ENCODE measurements around the gene INPP5B.
"Not testable (repeated sequence)": the region's sequence is repeated elsewhere in the genome, so short reads cannot be mapped to it uniquely, and the experiment has no call there.

INPP5B gene

DNA sequence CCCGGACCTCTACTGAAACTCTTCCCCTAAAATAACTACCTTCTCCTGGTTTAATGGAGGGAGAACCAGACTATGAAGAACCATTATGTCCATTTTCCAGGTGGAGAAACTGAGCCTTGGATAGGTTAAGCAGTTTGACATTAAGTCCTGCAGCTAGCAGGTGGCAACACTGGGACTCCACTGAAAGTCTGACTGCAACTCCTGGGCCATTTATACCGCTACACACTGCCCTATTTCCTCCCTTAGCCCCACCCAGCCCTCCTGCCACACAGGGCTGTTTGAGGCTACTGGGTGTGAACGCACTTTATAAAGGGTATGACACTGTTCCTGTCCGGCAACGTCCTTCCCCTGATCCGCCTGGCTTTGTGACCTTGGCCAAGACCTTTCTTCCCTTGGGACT lies 511 bp upstream of the INPP5B start:
- no peak for DNase-seq

DNA sequence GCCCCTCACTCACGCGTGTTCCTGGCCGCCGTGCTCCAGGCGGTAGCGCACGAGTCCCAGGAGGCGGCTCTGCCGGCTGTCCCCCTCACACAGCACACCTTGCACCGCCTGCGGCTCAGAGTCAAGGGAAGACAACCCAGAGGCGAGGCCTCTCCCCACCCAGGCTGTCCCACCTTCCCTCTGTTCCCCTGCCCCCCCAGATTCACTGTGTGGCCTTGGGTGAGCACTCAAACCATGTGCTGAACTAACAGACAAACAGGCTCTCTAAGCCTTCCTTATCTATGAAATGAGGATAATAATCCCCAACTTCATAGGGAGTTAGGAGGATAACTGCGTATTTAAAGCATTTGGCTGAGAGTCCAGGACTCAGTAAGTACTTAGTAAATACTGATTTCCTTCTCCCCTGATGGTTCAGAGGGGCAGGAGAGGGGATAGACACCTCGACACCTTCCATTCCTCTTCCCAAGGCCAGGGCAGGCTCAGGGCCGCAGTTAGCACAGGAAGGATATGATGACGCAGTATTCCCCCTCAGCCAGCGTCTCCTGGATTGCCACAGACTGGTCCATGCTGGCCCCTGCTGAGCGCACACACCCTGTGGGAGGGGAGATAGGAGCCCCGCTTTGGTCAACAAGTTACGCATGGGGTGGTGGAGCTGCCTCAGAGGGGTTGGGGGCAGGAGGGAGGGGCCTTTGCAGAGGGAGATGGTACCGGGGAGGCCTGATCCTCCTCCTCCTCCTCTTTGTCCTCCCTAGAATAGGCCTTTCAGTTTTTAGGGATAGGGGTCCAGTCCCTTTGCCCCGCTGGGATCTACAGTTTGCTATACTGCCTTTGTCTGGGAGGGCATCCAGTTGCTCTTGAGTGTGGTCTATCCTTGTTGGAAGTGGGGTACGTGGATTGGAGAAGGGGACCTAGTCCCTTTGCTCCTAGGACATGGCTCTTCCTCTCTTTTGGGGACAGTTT lies 830 bp downstream of the INPP5B start:
- DNase-seq, result no peak

DNA sequence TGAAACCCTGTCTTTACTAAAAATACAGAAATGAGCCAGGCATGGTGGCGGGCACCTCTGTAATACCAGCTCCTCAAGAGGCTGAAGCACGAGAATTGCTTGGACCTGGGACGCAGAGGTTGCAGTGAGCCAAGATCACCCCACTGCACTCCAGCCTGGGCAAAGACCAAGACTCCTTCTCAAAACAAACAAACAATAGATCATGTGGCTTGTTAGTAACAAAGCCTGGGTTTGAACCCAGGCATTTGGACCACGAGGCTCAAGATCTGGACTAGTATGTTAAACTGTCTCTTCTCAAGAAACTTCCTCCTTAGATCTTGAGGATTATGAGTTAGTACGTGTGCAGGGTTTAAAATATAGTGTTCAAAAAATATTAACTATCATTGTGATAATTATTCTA lies 1.6 kb downstream of the INPP5B start:
- no peak for DNase-seq

DNA sequence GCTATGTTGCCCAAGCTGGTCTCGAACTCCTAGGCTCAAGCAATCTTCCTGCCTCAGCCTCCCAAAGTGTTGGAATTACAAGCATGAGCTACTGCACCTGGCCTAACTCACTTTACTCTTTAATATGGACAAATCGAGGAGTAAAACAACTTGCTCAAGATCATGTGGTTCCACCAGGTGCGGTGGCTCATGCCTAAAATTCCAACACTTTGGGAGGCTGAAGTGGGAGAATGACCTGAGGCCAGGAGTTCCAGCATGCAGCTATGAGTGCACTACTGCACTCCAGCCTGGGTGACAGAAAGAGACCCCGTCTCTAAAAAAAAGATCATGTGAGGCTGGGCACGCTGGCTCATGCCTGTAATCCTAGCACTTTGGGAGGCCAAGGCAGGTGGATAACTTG lies 2.0 kb downstream of the INPP5B start:
- no peak for DNase-seq

DNA sequence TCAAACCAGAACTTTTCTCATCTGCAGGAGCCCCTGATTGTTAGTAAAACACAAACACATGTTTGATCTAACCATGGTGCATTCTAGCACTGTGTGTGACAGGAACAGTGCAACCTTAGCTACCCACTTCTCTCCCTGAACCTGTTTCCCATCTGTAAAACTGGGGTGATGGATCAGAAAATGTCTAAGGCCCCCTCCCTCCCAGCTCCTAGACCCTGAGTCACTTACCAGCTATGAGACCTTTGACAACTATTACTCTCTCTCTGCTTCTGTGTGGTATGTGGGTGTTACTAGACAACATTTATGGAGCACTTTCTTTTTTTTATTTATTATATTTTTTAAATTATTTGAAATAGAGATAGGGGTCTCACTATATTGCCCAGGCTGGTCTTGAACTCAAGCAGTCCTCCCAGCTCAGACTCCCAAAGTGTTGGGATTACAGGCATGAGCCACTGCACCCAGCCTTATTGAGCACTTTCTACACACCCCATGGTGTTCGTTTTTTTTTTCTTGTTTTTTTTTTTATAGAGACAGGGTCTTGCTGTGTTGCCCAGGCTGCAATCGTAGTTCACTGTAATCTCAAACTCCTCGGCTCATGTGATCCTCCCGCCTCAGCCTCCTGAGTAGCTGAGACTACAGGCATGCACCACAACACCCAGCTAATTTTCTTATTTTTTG lies 2.6 kb downstream of the INPP5B start:
- no peak for DNase-seq

DNA sequence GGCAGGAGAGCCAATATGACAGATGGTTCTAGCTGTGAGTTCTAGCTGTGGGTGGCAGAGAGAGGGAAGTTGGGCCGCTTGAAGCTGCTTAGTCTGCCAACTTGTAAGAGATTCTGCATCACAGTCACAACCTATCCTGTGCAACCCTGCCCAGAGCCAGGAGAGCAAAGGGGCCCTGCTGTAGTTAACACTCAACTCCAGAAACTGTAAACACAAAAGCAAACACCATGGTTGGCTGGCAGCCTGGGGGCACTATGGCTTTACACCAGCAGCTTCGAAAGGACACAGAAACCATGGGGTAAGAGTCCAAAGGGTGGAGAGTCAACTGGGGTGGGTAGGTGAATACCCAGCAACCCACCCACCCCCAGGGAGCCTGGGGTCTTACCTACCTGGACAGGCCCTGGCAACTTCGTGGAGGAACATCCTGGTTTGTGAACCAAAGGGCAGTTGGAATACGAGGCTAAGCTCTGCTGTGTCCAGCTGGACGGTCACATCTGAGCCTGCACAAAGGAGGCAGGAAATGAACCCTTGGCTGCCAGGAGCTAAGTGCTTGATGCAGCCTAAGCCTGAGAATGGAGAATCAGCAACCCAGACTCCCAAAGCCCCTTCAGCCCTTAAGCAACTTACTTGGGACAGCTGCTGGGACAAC lies 6.4 kb downstream of the INPP5B start:
- DNase-seq, result no peak

DNA sequence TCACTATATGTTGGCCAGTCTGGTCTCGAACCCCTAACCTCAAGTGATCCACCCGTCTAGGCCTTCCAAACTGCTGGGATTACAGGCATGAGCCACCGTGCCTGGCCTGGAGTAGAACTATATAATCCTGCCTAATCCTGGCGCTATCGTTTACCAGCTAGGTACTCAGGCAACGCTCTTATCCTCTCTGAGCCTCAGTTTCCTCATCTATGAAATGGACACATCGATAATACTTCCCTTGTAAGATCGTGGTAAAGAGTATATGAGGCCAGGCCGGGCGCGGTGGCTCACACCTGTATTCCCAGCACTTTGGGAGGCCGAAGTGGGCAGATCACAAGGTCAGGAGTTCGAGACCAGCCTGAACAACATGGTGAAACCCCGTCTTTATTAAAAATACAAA lies 10.1 kb downstream of the INPP5B start:
- not testable (repeated sequence) for DNase-seq

DNA sequence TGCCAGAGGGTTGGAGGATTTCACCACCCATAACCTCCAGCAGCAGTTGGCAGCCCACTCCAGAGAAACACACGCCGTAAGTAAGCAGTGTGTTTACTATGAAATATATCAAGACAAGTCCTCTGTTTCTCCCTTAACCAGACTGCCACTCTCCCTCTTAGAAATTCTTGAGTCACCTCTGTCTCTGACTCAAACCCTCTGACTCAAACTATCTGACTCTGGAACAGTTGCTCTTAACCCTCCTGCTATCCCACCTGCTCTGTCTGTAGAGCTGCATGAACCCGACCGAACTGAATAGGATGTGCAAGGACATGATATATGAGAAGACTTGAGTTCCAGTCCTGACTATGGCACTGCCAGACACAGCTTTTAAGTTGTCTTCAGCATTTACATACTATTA lies 14.1 kb downstream of the INPP5B start:
- DNase-seq, result no peak

DNA sequence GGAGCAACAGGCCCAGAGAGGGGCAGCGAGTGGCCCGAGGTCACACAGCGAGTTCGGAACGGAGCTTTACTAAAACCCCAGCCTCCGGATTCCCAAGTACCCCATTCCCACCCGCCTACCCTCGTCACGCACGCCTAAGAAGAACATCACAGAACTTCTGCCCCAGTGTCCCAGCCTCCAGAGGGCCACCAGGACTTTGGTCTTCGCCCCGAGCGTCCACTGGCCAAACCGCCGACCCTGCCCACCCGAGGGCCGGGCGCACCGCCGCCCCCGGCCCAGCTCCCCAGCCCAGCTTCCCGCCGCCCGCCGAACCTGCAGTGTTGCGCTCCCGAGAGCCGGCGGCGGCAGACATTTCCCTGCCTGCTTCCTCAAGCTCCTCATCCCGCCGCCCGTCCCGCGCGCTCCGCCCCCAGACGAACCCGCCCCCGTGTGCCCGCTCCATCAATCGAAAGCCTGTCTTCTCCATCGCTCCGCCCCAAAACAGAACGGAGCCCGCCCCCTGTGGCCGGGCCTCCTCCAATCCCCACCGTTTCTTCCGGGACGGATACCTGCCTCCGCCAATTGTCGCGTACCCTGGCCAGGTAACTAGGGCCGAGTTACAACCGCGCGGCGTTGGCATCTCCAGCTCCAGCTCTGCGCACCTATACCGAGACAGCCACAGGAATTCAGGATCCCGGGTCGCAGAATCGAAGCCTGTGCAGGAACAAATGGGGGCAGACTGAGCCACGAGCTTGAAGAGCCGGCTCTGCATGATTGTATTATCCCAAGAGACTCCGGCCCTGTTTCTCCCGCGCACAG lies 15.3 kb downstream of the INPP5B start:
- peak; percentile 96 for DNase-seq

DNA sequence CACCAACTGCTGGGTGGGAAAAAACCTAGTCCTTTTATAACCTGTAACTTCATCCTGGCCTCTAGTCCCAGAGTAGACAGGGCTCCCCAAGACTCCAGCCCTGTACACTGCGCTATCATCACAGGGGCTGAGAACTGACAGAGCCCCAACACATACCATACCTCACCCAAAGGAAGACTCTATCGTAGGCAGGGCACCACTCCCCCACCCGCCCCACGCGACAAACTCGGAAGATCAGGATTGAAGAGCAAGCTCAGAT lies 15.8 kb downstream of the INPP5B start:
- no peak for DNase-seq

DNA sequence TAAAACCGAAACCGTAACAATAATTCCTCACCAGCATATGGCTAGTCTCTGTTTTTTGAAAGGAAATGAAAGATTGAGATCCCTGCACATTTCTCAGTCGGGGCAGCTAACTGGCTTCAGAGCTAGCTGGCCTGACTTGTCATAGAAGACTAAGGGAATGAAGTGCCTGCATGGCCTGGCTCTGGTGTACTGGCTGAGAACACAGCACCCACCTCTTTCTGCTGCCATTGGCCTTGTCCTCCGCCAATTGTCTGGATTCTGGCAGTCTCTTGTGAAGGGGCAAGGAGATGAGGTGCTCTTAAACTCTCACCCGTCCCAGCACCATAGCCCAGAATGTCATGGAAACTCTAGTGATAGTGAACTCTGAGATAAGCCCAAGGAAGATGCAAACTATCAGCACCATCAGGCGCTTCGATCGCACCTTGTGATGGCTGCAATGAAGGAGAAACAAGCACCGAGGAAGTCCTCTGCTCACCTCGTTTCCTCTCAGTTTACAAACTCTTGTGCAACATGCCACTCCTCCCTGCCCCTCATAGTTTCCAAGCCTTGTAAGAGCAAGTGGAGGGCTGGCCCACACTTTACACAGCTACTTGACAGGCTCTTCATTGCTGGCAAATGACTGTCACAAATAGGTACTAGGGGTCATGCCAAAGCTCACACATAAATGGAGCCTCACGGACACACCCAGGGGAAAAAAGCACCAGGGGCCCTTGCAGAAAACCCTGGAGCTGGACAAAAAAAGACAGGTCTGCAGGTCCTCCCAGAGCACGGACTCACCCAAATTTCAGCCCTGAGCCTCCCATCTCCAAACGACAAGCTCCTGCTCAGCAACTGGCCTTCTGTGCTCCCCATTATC lies 16.4 kb downstream of the INPP5B start:
- peak; percentile 55 for DNase-seq

DNA sequence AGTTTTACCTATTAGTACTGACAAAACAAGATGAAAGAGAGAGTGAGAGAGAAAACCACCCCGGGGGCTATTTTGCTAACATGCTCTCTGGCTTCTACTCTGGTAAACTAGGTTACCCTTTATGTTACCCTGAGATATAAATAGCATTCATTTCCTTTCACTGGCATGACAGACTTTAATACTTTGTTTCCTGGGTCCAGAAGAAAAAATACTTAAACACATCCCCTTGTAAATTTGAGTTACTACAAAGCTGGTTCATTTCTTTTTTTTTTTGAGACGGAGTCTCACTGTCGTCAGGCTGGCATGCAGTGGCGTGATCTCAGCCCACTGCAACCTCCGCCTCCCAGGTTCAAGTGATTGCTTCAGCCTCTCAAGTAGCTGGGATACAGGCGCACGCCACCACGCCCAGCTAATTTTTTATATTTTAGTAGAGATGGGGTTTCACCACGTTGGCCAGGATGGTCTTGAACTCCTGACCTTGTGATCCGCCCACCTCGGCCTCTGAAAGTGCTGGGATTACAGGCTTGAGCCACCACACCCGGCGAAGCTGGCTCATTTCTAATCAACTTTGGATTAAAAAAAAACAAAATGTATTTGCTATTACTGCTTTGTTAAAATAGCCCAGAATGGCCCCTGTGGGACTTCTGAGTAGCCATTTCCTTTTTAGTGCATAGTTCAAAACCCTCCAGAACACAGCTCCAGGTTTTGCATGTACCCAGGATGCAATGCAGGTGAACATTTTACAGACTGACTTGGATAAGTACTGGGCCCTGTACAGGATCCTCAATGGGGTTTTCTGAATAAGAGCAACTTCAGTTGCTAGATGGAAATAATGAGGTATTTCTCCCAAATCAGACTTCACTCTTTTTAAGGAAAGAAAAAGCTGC lies 20.6 kb downstream of the INPP5B start:
- no peak for DNase-seq

DNA sequence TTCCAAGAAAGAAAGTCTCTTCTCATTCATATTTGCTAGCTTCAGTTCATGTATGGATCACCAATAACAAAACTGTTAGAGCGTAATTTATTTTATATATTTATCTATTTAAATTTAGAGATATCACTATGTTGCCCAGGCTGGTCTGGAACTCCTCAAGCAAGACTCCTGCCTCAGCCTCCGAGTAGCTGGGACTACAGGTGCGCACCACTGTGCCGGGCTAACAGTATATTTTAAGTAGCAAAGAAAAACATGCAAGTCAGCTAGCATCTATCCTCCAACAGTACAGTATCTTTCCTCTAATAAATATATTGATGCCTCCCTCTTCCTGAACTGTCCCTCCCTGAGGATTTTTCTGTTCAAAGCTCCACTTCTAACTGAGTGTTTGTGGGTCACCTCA lies 21.5 kb downstream of the INPP5B start:
- no peak for DNase-seq

DNA sequence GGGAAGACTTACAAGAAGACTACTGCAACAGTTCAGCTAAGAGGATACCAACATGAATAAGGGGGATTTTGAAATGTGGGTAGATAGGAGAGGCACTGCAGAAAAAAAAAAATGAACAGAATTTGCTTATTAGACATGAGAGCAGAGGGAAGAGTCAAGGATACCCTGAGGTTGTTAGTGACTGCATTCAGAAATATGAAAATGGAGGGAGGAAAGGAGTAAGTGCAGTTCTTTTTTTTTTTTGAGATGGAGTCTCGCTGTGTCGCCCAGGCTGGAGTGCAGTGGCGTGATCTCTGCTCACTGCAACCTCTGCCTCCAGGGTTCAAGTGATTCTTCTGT lies 23.3 kb downstream of the INPP5B start:
- DNase-seq, result no peak

DNA sequence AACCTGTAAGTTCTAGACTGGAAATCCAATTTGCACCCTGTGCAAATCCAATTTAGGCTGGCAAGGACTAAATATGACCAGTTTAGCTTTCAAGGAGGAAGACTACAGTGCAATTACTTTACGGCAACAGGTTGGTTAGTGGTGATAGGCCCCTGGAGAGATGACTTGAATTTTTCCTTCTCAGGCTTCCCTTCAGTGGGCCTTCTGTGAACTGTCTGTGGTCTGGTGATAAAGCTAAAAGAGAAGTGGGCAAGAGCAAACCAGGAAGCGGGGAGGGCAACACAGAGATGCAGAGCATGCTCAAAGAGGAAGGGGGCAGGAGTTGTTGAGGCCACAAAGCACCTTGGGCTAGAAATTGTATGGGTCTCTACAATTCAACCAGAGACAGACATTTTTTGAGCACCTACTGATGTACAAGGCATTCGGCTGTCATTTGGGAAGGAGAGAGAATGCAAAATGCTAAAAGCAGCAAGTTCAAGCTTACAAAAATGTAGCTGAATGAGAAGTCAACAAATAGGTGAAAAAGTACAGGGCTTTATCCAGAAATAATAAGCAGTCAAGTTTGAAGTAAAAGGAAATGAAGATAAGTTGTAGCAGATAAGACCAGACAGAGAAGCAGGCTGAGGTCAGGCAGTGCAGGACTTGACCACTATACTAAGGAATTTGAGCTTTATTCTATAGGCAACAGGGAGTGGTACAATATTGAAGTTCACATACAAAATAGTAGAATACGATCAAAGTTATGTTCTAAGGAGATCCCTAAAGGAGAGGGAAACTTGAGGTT lies 23.9 kb downstream of the INPP5B start:
- DNase-seq, result no peak

DNA sequence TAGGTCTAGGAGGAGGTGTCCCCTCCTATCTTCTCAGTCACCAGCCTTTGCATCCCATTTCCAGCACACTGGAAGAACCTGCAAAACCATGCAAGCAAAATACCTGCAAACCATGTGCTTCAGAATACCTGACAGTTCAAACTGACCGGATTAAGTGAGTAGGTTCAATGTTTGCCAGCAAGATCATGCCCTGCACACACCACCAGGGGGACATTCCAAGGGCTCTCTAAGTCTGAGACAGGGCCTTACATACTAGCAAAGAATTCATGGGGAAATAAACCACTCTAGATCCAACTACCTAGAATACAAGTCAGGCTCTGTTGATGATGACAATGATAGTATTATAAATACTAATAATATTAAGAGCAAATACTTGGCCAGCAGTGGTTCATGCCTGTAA lies 27.6 kb downstream of the INPP5B start:
- peak; percentile 7 for DNase-seq

DNA sequence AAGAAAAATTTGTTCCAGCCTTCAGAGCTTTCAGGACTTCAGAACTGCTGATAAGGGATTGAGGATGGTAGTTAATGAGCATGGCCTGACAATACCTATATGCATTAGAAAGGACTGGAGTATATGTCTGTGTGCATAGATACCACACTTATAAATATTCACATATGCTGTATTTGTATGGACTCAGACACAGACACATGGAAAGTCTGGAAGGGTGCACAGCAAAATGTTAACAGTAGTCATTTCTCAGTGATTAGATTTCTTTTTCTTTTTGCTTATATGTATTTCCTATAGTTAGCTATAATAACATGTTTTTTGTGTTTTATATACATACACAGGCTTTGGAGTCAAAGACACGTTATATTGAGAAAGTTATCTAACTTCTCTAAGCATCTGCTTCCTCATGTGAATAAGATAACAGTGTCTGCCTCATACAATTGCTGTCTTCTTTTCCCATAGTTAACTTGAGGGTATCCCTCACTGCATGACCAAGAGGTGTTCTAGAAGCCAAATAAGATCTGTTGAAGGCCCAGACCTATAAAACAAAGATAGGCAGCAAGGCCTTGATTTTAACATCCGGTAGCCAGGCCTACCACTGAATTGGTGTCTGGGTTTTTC lies 31.3 kb downstream of the INPP5B start:
- no peak for DNase-seq

DNA sequence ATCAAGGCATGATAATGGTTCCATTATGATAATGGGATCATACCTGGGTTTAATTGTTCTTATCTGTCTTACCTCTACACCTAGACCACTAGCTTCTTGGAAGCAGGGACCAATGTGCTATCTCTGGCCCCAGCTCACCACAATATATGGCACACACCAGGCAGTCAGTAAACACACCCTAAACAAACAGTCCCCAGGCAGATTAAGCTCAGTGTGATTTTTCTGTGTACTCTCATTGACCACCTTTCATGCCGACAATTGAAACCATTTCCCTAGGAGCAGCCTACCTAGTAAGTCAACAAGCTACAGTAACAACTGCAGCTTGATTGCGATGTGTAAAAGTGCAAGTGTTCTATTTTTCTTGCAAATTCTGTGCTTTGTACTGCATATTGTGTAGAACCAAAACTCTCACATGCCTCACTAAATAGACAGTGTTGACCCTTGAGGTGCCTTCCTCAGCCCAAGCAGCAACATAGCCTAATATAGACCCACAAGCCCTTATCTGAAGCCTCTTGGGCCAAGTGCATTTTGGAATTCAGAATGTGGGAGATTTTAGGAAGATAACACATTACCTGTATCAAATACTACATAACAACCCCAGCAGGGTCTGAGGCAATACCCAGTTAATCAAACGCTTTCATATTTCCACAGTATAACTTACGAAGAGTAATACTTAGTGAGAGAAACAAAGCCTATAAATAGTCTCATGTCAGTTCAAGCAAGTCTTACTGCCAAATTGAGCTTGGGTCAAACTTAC lies 32.0 kb downstream of the INPP5B start:
- no peak for DNase-seq

DNA sequence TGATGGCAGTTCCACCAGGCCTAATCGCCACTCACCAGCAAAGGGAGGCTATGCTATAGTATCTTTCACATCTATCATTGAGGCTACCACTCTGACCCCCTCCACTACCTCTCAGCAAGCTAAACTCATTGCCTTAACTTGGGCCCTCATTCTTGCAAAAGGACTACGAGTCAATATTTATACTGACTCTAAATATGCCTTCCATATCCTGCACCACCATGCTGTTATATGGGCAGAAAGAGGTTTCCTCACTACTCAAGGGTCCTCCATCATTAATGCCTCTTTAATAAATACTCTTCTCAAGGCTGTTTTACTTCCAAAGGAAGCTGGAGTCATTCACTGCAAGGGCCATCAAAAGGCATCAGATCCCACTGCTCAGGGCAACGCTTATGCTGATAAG lies 35.4 kb downstream of the INPP5B start:
- not testable (repeated sequence) for DNase-seq
